A673 (cell line): ENCODE measurements around the gene PRKG1.

Source experiments
- CTCF ChIP-seq: fragments of 300-800, 200-600 bp; sonication (generic); conservative IDR thresholded peaks from 2 replicates; pipeline ENCODE4 v1.5.1; 2017; ENCODE audit warnings: low read depth, mild to moderate bottlenecking, antibody characterized with exemption, low read length, moderate library complexity, mixed read lengths
- EZH2 ChIP-seq: fragments of 200-600 bp; sonication (generic); IDR thresholded peaks from 2 replicates; pipeline ENCODE4 v1.6.1; 2017; ENCODE audit warnings: borderline replicate concordance, low read depth, mild to moderate bottlenecking, mixed read lengths, antibody characterized with exemption, low read length; ENCODE audit not compliant: poor library complexity, severe bottlenecking

DNA sequence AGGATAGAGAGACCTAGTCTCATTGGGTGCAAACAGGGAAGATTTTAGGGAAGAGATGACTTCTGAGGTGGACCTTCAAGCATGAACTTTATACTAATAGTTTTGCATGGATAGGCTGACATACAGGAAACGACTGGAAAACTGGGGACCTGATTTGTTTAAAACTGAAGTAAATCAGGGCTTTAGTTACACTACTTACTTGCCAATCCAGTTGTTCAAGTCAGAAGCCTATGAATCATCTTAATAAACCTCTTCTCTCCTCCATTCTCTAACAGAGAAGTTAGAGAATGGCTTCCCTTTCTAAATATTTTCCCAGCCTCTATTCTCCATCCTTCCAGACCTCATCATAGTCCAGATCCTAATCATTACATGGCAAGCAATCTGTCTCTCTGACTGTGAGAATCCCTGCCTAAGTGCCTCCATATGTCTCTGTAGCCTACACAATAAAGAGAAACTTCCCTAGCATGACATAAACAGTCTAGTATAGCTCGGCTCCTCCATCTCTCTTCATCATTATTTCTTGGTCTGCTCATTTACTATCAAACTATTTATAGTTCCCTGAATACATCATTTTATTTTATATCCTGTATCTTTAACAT lies 55.8 kb downstream of the PRKG1 start:
- TF ChIP-seq CTCF: no peak
- TF ChIP-seq EZH2: no peak
